AG04450 (cell line): ENCODE results near the gene LURAP1L. TPM values are rescaled to one million over a fixed set of nuclear protein-coding genes. Genes with fewer than 3 reads are reported as not detected.

Experiments
- CTCF ChIA-PET: fragments of 300-600, 350-600 bp; formaldehyde crosslinking; extraction: SDS; loops from one replicate; lab custom pipeline; 2022; ENCODE audit warnings: antibody characterized with exemption, inconsistent platforms; lab: Charles Lee
- POLR2A ChIA-PET: fragments of 350-600 bp; formaldehyde crosslinking; extraction: SDS; loops from one replicate; lab custom pipeline; 2021; ENCODE audit warnings: antibody characterized with exemption, inconsistent platforms; lab: Yijun Ruan, JAX
- DNase-seq: peaks from one replicate; pipeline ENCODE4 v3.0.0-alpha.2; 2011; ENCODE audit warnings: low read depth, low spot score
- H3K27ac ChIP-seq: one replicate; pipeline ENCODE4 v1.5.1; 2012; ENCODE audit warnings: low read depth, low read length, control low read depth
- H3K27me3 ChIP-seq: one replicate; pipeline ENCODE4 v1.6.0; 2012; ENCODE audit warnings: low read length; ENCODE audit not compliant: control insufficient read depth, insufficient read depth
- H3K4me3 ChIP-seq: 2 replicates; pipeline ENCODE4 v1.5.1; 2011; ENCODE audit warnings: mild to moderate bottlenecking, low read depth, low read length, control low read depth
- H3K9me3 ChIP-seq: 2 replicates; pipeline ENCODE4 v1.5.1; 2012; ENCODE audit warnings: low read length; ENCODE audit not compliant: control insufficient read depth, insufficient read depth
- CTCF ChIP-seq: IDR thresholded peaks from 2 replicates; pipeline ENCODE4 v1.5.1; 2011; ENCODE audit warnings: low read depth, low read length, control low read depth, inconsistent platforms
- polyA plus RNA-seq: library from polyadenylated mRNA; depleted of rRNA; stranded (reverse); fragments of >200 nt; gene quantifications from 2 replicates; pipeline ENCODE4 v1.2.3, GENCODE V29; 2011

Gene LURAP1L
- polyA plus RNA-seq, 1 experiment = 51.4 TPM

GRCh38 chr9:12802093-12802492 lies 27.3 kb downstream of the LURAP1L start:
- no peak overlapping the region for H3K27ac ChIP-seq
- H3K9me3 ChIP-seq = no peaks in the 10 kb centered on the region
- no peak for DNase-seq
- POLR2A ChIA-PET = interaction anchor here (0.6 kb wide), 1 partner anchor 79 kb away, joined by 3 read pairs; no protein-coding TSS in a partner anchor
- no peak for TF ChIP-seq CTCF
- CTCF ChIA-PET = interaction anchor here (1.4 kb wide), 1 partner anchor 26 kb away, joined by 4 read pairs; no protein-coding TSS in a partner anchor
- no peaks in the 10 kb centered on the region for H3K27me3 ChIP-seq
- no peak overlapping the region for H3K4me3 ChIP-seq

- CTCF ChIA-PET = interaction anchor here (0.6 kb wide), 1 partner anchor 34 kb away, joined by 3 read pairs; the partner anchor contains the start of gene LURAP1L
- POLR2A ChIA-PET = no interaction called here
Measured at GRCh38 chr9:12808569-12808968, 33.7 kb downstream of the LURAP1L start.

DNA sequence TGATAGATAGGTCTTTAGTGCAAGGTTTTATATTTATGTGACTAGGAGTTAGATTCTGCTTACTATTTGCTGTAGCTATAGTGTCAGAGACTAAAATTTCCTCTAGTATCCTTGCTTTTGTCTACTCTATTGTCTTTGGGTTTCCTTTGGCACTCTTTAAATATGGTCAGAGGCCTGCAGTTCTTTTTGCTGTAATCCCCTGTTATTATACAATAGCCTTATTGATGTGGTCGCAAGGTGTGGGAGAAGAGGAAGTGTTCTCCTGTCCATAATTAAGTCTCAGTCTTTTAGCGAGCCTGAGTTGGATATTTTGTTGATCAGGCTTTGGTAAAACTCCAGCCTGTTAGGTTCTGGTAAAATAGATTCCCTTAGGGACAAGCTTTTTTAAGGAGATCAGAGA lies 34.9 kb downstream of the LURAP1L start:
- CTCF ChIA-PET = interaction anchor here (0.5 to 1.2 kb wide), 2 partner anchors 13 to 222 kb away, joined by 3 to 4 read pairs; no protein-coding TSS in a partner anchor
- H3K4me3 ChIP-seq = no peak overlapping the region

More at GRCh38 chr9:12808569-12808968, 33.7 kb downstream of the LURAP1L start:
- Histone ChIP-seq H3K9me3 (no peaks in the 10 kb centered on the region; the same call in 1 of the 2 replicates), H3K27ac (no peak overlapping the region), H3K27me3 (no peaks in the 10 kb centered on the region), H3K4me3 (no peak overlapping the region)
- DNase-seq = no peak
- no peak for TF ChIP-seq CTCF

DNA sequence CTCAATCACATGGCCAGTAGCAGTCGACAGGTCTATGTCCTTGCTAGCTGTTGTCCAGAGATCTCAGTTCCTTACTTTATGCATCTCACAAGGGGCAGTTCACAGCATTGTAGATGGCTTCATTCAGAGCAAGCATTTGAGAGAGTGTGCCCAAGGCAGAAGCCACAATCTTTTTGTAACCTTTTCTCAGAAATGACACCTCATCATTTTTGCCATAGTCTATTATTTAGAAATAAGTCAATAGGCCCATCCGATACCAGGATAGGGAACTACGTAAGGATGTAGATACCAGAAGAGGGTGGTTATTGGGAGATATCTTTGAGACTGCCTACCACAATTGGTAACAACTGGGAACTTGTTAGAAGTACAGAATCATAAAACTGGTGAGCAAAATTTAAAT lies 37.1 kb downstream of the LURAP1L start:
- DNase-seq = no peak
- no peaks in the 10 kb centered on the region; the same call in 1 of the 2 replicates for H3K9me3 ChIP-seq
- H3K27ac ChIP-seq = no peak overlapping the region
- H3K4me3 ChIP-seq = no peak overlapping the region
- TF ChIP-seq CTCF = no peak
- CTCF ChIA-PET = no interaction called here
- H3K27me3 ChIP-seq = no peaks in the 10 kb centered on the region
- POLR2A ChIA-PET = no interaction called here

More for the DNA sequence above, 34.9 kb downstream of the LURAP1L start:
- DNase-seq = no peak
- no peaks in the 10 kb centered on the region for H3K27me3 ChIP-seq
- no peaks in the 10 kb centered on the region; the same call in 1 of the 2 replicates for H3K9me3 ChIP-seq
- no peak for TF ChIP-seq CTCF
- H3K27ac ChIP-seq = no peak overlapping the region
- POLR2A ChIA-PET = no interaction called here

- ChIA-PET POLR2A (no interaction called here), CTCF (no interaction called here)
- DNase-seq = no peak
- TF ChIP-seq CTCF = no peak
- H3K27me3 ChIP-seq = no peaks in the 10 kb centered on the region
- no peak overlapping the region for H3K27ac ChIP-seq
- H3K9me3 ChIP-seq = no peaks in the 10 kb centered on the region; the same call in 1 of the 2 replicates
- no peak overlapping the region for H3K4me3 ChIP-seq
Measured at GRCh38 chr9:12812710-12813109, 37.9 kb downstream of the LURAP1L start.
